Measurements from ENCODE around the gene TRAPPC3. TPM values are rescaled to one million over a fixed set of nuclear protein-coding genes. Genes with fewer than 3 reads are reported as not detected.

TRAPPC3 gene
- total and polyA plus RNA-seq, 9 of the 15 experiments (the other 6 are each of a cell fraction or from before 2014, with no cell fraction given) = 20.6 to 141 (median 112) TPM

- TF ChIP-seq, protein P1, sequence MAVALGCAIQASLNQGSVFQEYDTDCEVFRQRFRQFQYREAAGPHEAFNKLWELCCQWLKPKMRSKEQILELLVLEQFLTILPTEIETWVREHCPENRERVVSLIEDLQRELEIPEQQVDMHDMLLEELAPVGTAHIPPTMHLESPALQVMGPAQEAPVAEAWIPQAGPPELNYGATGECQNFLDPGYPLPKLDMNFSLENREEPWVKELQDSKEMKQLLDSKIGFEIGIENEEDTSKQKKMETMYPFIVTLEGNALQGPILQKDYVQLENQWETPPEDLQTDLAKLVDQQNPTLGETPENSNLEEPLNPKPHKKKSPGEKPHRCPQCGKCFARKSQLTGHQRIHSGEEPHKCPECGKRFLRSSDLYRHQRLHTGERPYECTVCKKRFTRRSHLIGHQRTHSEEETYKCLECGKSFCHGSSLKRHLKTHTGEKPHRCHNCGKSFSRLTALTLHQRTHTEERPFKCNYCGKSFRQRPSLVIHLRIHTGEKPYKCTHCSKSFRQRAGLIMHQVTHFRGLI (CRISPR knock-in tag; IDR thresholded peaks at IDR 0.05) = no peak
- TF ChIP-seq IRF2 (CRISPR knock-in tag; IDR thresholded peaks at IDR 0.05) (no peak), IRF1 (CRISPR knock-in tag; IDR thresholded peaks at IDR 0.05; ENCODE audit: borderline replicate concordance) (no peak), BRD4 (IDR thresholded peaks at IDR 0.05) (no peak), HEY1 (CRISPR knock-in tag; IDR thresholded peaks at IDR 0.05; ENCODE audit: borderline replicate concordance) (no peak; the same call in 1 of the 2 replicates), PRDM10 (IDR thresholded peaks at IDR 0.05; ENCODE audit: partially characterized antibody) (no peak), ZNF253 (CRISPR knock-in tag; conservative IDR thresholded peaks at IDR 0.05) (no peak), CBFA2T2 (conservative IDR thresholded peaks at IDR 0.05) (no peak; the same call in 1 of the 2 replicates), ZHX1 (conservative IDR thresholded peaks at IDR 0.05; ENCODE audit: low read length) (peak; percentile 87), ZNF347 (CRISPR knock-in tag; IDR thresholded peaks at IDR 0.05; ENCODE audit: low read depth) (no peak), ZNF717 (CRISPR knock-in tag; IDR thresholded peaks at IDR 0.05) (no peak)
- TF ChIP-seq, protein P2, sequence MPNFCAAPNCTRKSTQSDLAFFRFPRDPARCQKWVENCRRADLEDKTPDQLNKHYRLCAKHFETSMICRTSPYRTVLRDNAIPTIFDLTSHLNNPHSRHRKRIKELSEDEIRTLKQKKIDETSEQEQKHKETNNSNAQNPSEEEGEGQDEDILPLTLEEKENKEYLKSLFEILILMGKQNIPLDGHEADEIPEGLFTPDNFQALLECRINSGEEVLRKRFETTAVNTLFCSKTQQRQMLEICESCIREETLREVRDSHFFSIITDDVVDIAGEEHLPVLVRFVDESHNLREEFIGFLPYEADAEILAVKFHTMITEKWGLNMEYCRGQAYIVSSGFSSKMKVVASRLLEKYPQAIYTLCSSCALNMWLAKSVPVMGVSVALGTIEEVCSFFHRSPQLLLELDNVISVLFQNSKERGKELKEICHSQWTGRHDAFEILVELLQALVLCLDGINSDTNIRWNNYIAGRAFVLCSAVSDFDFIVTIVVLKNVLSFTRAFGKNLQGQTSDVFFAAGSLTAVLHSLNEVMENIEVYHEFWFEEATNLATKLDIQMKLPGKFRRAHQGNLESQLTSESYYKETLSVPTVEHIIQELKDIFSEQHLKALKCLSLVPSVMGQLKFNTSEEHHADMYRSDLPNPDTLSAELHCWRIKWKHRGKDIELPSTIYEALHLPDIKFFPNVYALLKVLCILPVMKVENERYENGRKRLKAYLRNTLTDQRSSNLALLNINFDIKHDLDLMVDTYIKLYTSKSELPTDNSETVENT (CRISPR knock-in tag; IDR thresholded peaks at IDR 0.05) = peak; percentile 100
Observed at GRCh38 chr1:36088577-36089392, 60.5 kb downstream of the TRAPPC3 start, which contains the start of gene ADPRS (continued).

Measured in K562 (cell line).